Measurements from ENCODE around the gene ZNF497. TPM values are rescaled to one million over a fixed set of nuclear protein-coding genes. Genes with fewer than 3 reads are reported as not detected.

The ZNF497 gene
- total RNA-seq, 1 experiment from 2014 or later: 2.4 TPM

DNA sequence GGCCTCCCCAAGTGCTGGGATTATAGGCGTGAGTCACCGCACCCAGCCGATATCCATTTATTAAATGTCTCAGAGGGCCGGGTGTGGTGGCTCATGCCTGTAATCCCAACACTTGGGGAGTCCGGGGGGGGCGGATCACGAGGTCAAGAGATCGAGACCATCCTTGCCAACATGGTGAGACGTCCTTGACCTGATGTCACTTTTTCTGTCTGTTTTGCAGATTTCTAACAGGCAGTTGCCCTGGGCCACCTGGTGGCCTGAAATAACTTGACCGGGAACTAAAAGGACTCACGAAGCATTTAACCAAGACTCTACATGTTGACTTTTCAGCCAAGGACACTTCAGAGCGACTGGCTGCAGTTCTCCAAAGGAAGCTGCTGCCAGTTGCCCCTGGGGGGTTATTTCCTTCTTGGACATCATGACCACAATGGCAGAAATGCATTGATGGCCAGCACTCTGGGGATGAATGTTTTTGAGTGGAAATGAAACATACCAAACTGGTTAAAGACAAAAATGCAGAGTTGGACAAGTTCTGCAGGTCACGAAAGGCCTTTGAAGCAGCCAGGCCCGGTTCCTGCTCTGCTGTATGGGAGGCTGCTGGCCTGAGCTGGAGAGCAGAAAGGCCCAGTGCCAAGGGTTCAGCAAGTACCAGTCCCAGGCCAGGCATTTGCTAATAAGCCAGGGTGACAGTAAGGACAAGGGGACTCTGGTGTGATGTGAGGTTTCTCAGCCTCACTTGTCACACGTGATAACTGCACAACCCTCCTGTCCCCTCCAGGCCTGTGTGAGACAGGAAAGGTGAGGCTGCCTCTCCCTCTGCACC, 10.0 kb upstream of the ZNF497 start:
- Histone ChIP-seq H3K4me1 (ENCODE audit: insufficient read depth, low read length) (no peaks in the 10 kb centered on the region), H3K4me2 (ENCODE audit: insufficient read depth, insufficient read length, low read length) (no peak overlapping the region), H2BK5ac (ENCODE audit: insufficient read length, low read length) (no peak overlapping the region), H3K9me3 (ENCODE audit: control insufficient read depth, low read depth, low read length) (no peaks in the 10 kb centered on the region), H2BK15ac (ENCODE audit: low read depth, low read length) (no peak overlapping the region), H3T11ph (ENCODE audit: low read length) (no peak overlapping the region), H3K23ac (ENCODE audit: insufficient read length, low read depth, low read length) (no peak overlapping the region), H3K56ac (ENCODE audit: insufficient read length, low read depth, low read length) (no peak overlapping the region), H4K20me1 (ENCODE audit: control insufficient read depth, insufficient read depth, insufficient read length) (no peaks in the 10 kb centered on the region), H2AK5ac (ENCODE audit: insufficient read length, low read length) (no peak overlapping the region), H4K8ac (replicated peaks; ENCODE audit: insufficient read length, low read depth, low read length) (no peak overlapping the region), H2BK120ac (ENCODE audit: low read depth, low read length, poor library complexity, severe bottlenecking) (no peak overlapping the region), H3K27ac (ENCODE audit: insufficient read length, low read depth, low read length) (no peak overlapping the region), H3K14ac (ENCODE audit: insufficient read depth, low read length) (no peak overlapping the region), H3K23me2 (ENCODE audit: insufficient read length, low read depth, low read length, poor library complexity, severe bottlenecking) (no peaks in the 10 kb centered on the region), H2AFZ (ENCODE audit: low read length) (no peak overlapping the region), H3K18ac (ENCODE audit: insufficient read length, low read depth, low read length) (no peak overlapping the region), H2BK12ac (ENCODE audit: insufficient read length, low read depth, low read length) (no peak overlapping the region), H3K27me3 (ENCODE audit: insufficient read depth, low read length) (no peaks in the 10 kb centered on the region), H3K79me2 (ENCODE audit: insufficient read depth, low read length) (no peaks in the 10 kb centered on the region), H2BK20ac (ENCODE audit: low read depth, low read length, poor library complexity, severe bottlenecking) (no peak overlapping the region), H4K5ac (ENCODE audit: insufficient read length, low read depth, low read length) (no peak overlapping the region), H3K9ac (ENCODE audit: extremely low read depth, insufficient read length, low read length) (no peak overlapping the region), H3K4ac (ENCODE audit: low read depth, low read length) (no peak overlapping the region), H4K91ac (ENCODE audit: insufficient read length, low read depth, low read length) (no peak overlapping the region), H3K79me1 (ENCODE audit: insufficient read depth, low read depth, low read length, poor library complexity, severe bottlenecking) (no peaks in the 10 kb centered on the region)
- TF ChIP-seq, protein P1, sequence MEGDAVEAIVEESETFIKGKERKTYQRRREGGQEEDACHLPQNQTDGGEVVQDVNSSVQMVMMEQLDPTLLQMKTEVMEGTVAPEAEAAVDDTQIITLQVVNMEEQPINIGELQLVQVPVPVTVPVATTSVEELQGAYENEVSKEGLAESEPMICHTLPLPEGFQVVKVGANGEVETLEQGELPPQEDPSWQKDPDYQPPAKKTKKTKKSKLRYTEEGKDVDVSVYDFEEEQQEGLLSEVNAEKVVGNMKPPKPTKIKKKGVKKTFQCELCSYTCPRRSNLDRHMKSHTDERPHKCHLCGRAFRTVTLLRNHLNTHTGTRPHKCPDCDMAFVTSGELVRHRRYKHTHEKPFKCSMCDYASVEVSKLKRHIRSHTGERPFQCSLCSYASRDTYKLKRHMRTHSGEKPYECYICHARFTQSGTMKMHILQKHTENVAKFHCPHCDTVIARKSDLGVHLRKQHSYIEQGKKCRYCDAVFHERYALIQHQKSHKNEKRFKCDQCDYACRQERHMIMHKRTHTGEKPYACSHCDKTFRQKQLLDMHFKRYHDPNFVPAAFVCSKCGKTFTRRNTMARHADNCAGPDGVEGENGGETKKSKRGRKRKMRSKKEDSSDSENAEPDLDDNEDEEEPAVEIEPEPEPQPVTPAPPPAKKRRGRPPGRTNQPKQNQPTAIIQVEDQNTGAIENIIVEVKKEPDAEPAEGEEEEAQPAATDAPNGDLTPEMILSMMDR (conservative IDR thresholded peaks at IDR 0.05): peak; percentile 59
- WGBS (ENCODE audit: extremely low coverage, insufficient read length, low lambda C conversion rate): no CpG with 5 or more reads among the region's 15 CpGs
- Mint-ChIP-seq H3K27ac (peak overlapping the region in 1 of 3 experiments; percentile 66; a peak in 2 of 7 replicates), H3K27me3 (ENCODE audit: low read depth) (no peaks in the 10 kb centered on the region), H3K4me1 (no peaks in the 10 kb centered on the region), H3K9me3 (no peaks in the 10 kb centered on the region), H3K36me3 (ENCODE audit: insufficient read depth in 1 of 3, low read depth in 3 of 3) (peaks cover 0 to 3% (median 0%) of the 10 kb centered on the region in 3 experiments; a peak in 1 of 7 replicates), H3K4me3 (no peak overlapping the region)
- DNase-seq: no peak
